Tibial nerve (tissue), 4 donors: ENCODE results near the gene FCF1.

Source experiments
- EP300 ChIP-seq, 2 donors: sonication (generic); formaldehyde crosslinking; IDR thresholded peaks; one replicate each; pipeline ENCODE4 v1.6.1; 2017; ENCODE audit warnings: antibody characterized with exemption in 2 of 2, mild to moderate bottlenecking in 1 of 2
- POLR2A ChIP-seq, 2 donors: fragments of 450-650 bp; IDR thresholded peaks; one replicate each; pipeline ENCODE4 v1.6.1; 2017; ENCODE audit warnings: antibody characterized with exemption in 2 of 2, mild to moderate bottlenecking in 2 of 2, moderate library complexity in 2 of 2
- TF ChIP-seq, protein P1 (sequence below), 5 experiments: fragments of 200-600 bp in 3 of 5; fragments of 450-650 bp in 2 of 5; sonication (generic) in 3 of 5; IDR thresholded peaks; one replicate each; pipeline ENCODE4 v1.5.1; 2016 to 2019; ENCODE audit warnings: antibody characterized with exemption in 5 of 5, mild to moderate bottlenecking in 3 of 5, moderate library complexity in 2 of 5

GRCh38 chr14:74704656-74705055 lies 8.3 kb upstream of the FCF1 start:
- TF ChIP-seq EP300 (IDR thresholded peaks at IDR 0.05) = no peak
- TF ChIP-seq POLR2A (IDR thresholded peaks at IDR 0.05) = no peak
- TF ChIP-seq, protein P1, sequence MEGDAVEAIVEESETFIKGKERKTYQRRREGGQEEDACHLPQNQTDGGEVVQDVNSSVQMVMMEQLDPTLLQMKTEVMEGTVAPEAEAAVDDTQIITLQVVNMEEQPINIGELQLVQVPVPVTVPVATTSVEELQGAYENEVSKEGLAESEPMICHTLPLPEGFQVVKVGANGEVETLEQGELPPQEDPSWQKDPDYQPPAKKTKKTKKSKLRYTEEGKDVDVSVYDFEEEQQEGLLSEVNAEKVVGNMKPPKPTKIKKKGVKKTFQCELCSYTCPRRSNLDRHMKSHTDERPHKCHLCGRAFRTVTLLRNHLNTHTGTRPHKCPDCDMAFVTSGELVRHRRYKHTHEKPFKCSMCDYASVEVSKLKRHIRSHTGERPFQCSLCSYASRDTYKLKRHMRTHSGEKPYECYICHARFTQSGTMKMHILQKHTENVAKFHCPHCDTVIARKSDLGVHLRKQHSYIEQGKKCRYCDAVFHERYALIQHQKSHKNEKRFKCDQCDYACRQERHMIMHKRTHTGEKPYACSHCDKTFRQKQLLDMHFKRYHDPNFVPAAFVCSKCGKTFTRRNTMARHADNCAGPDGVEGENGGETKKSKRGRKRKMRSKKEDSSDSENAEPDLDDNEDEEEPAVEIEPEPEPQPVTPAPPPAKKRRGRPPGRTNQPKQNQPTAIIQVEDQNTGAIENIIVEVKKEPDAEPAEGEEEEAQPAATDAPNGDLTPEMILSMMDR (IDR thresholded peaks at IDR 0.05) = no peak
